Endodermal cell (in vitro differentiated cells): ENCODE results near the gene PSD2. TPM values are rescaled to one million over a fixed set of nuclear protein-coding genes. Genes with fewer than 3 reads are reported as not detected.

Experiments
- DNase-seq: peaks from one replicate; pipeline ENCODE4 v3.0.0-alpha.2; 2017
- H3K27ac ChIP-seq: 2 replicates; pipeline ENCODE4 v1.5.1; 2013; ENCODE audit warnings: mild to moderate bottlenecking, low read depth, low read length, moderate library complexity
- H3K27me3 ChIP-seq: 2 replicates; pipeline ENCODE4 v1.6.1; 2013; ENCODE audit warnings: mild to moderate bottlenecking, low read length, moderate library complexity; ENCODE audit not compliant: insufficient read depth, control insufficient read depth, poor library complexity, severe bottlenecking
- H3K36me3 ChIP-seq: 2 replicates; pipeline ENCODE4 v1.7.0; 2013; ENCODE audit warnings: mild to moderate bottlenecking, low read length, moderate library complexity; ENCODE audit not compliant: control insufficient read depth, insufficient read depth
- H3K4me1 ChIP-seq: one replicate; pipeline ENCODE4 v1.7.0; 2013; ENCODE audit warnings: low read length; ENCODE audit not compliant: control insufficient read depth, insufficient read depth
- H3K4me3 ChIP-seq: 2 replicates; pipeline ENCODE4 v1.5.1; 2013; ENCODE audit warnings: mild to moderate bottlenecking, low read length, moderate library complexity
- H3K9ac ChIP-seq: 2 replicates; pipeline ENCODE4 v1.6.1; 2013; ENCODE audit warnings: mild to moderate bottlenecking, low read length, moderate library complexity; ENCODE audit not compliant: poor library complexity, severe bottlenecking; ENCODE audit errors: extremely low read depth
- H3K9me3 ChIP-seq: 2 replicates; pipeline ENCODE4 v1.6.1; 2013; ENCODE audit warnings: mild to moderate bottlenecking, low read length, moderate library complexity; ENCODE audit not compliant: control insufficient read depth
- H3K27ac Mint-ChIP-seq: 2 replicates; pipeline ENCODE4 v1.8.0; 2020; ENCODE audit warnings: mixed read lengths
- H3K27me3 Mint-ChIP-seq: 2 replicates; pipeline ENCODE4 v1.8.0; 2021; ENCODE audit warnings: mild to moderate bottlenecking, mixed read lengths; ENCODE audit not compliant: insufficient read depth
- H3K36me3 Mint-ChIP-seq: 2 replicates; pipeline ENCODE4 v1.8.0; 2020; ENCODE audit warnings: low read depth, mixed read lengths
- H3K4me1 Mint-ChIP-seq: 2 replicates; pipeline ENCODE4 v1.8.0; 2020; ENCODE audit warnings: mixed read lengths
- H3K4me3 Mint-ChIP-seq: 2 replicates; pipeline ENCODE4 v1.8.0; 2020; ENCODE audit warnings: mild to moderate bottlenecking, moderate library complexity, mixed read lengths
- H3K9me3 Mint-ChIP-seq: 2 replicates; pipeline ENCODE4 v1.8.0; 2020; ENCODE audit warnings: mild to moderate bottlenecking, mixed read lengths
- CTCF ChIP-seq: fragments of 200-600 bp; sonication (generic); conservative IDR thresholded peaks from 2 replicates; pipeline ENCODE4 v1.5.0; 2021; ENCODE audit warnings: antibody characterized with exemption, mild to moderate bottlenecking
- WGBS, 2 experiments: methylation state at CpG; one replicate each; pipeline versions ENCODE4 v1.1.5 to v1.1.7; 2013; ENCODE audit warnings: missing lambda C conversion rate in 2 of 2, mixed read lengths in 1 of 2; ENCODE audit not compliant: insufficient coverage in 1 of 2, insufficient read length in 1 of 2; 5-methylcytosine and 5-hydroxymethylcytosine counted together
- total RNA-seq, 2 donors: library from RNA; stranded (reverse); fragmentation: NEBNext Ultra II Directional in 1 of 2; extraction: Animal tissue kit (Norgen Biotek cat#: 25700) in 1 of 2; gene quantifications; 2 replicates in 1 of 2; 3 replicates in 1 of 2; pipeline ENCODE4 v1.2.1, GENCODE V29; 2021

Gene PSD2
- total RNA-seq, 2 donors from 2014 or later, result 0.55 to 2.5 TPM

GRCh38 chr5:139859013-139859412 lies 63.4 kb downstream of the PSD2 start:
- Histone ChIP-seq H3K4me3 (no peak overlapping the region), H3K4me1 (no peaks in the 10 kb centered on the region), H3K27me3 (peaks cover 9% of the 10 kb centered on the region), H3K27ac (no peak overlapping the region), H3K9me3 (no peaks in the 10 kb centered on the region), H3K9ac (no peak overlapping the region), H3K36me3 (no peaks in the 10 kb centered on the region)
- WGBS, 2 experiments, result 85% methylated on average over 2 of the region's 2 CpGs; no CpG with 5 or more reads in 1 of the 2 experiments
- DNase-seq, result no peak
- no peaks in the 10 kb centered on the region for H3K9me3 Mint-ChIP-seq
- no peak overlapping the region for H3K4me3 Mint-ChIP-seq
- H3K27ac Mint-ChIP-seq, result no peak overlapping the region
- H3K36me3 Mint-ChIP-seq, result no peaks in the 10 kb centered on the region
- no peaks in the 10 kb centered on the region for H3K4me1 Mint-ChIP-seq
- H3K27me3 Mint-ChIP-seq, result peaks cover 22% of the 10 kb centered on the region
- TF ChIP-seq CTCF, result no peak

- no peak overlapping the region for H3K4me3 Mint-ChIP-seq
- H3K27me3 Mint-ChIP-seq, result peaks cover 28% of the 10 kb centered on the region
- H3K4me1 ChIP-seq, result no peaks in the 10 kb centered on the region
- H3K9me3 Mint-ChIP-seq, result no peaks in the 10 kb centered on the region
- no peak overlapping the region for H3K27ac ChIP-seq
- H3K36me3 ChIP-seq, result no peaks in the 10 kb centered on the region
- no peaks in the 10 kb centered on the region for H3K36me3 Mint-ChIP-seq
- H3K9me3 ChIP-seq, result no peaks in the 10 kb centered on the region
- no peaks in the 10 kb centered on the region for H3K4me1 Mint-ChIP-seq
- H3K9ac ChIP-seq, result no peak overlapping the region
- no peak overlapping the region for H3K27ac Mint-ChIP-seq
- no peak overlapping the region for H3K4me3 ChIP-seq
- WGBS, 2 experiments, result 88 to 90% methylated on average over 11 to 15 of the region's 15 CpGs
- no peak for TF ChIP-seq CTCF
- H3K27me3 ChIP-seq, result peaks cover 9% of the 10 kb centered on the region
- DNase-seq, result no peak
Measured at GRCh38 chr5:139861021-139861888, 65.6 kb downstream of the PSD2 start.

GRCh38 chr5:139861889-139862207 lies 66.2 kb downstream of the PSD2 start:
- no peaks in the 10 kb centered on the region for H3K9me3 Mint-ChIP-seq
- no peak overlapping the region for H3K4me3 Mint-ChIP-seq
- Histone ChIP-seq H3K9me3 (no peaks in the 10 kb centered on the region), H3K27ac (no peak overlapping the region), H3K27me3 (peaks cover 9% of the 10 kb centered on the region), H3K4me3 (no peak overlapping the region), H3K4me1 (no peaks in the 10 kb centered on the region), H3K9ac (no peak overlapping the region), H3K36me3 (no peaks in the 10 kb centered on the region)
- no peak overlapping the region for H3K27ac Mint-ChIP-seq
- no peaks in the 10 kb centered on the region for H3K4me1 Mint-ChIP-seq
- DNase-seq, result no peak
- H3K27me3 Mint-ChIP-seq, result peaks cover 33% of the 10 kb centered on the region
- no peak for TF ChIP-seq CTCF
- 88 to 92% methylated on average over 4 of the region's 4 CpGs for WGBS, 2 experiments
- H3K36me3 Mint-ChIP-seq, result no peaks in the 10 kb centered on the region
